Epidermal melanocyte (primary cell): ENCODE measurements around the gene DNHD1.
A peak's percentile ranks its signal among the peaks of the same experiment; 100 is the strongest.

Source experiments
- DNase-seq: peaks from one replicate; pipeline ENCODE4 v3.0.0; 2011; ENCODE audit warnings: low spot score; ENCODE audit not compliant: insufficient read length

Gene DNHD1

GRCh38 chr11:6611092-6611962 is 114.2 kb downstream of the DNHD1 start:
- DNase-seq = no peak

- no peak for DNase-seq
Measured at GRCh38 chr11:6611963-6612212, 114.8 kb downstream of the DNHD1 start.

- DNase-seq = peak; percentile 76
Measured at GRCh38 chr11:6612213-6613041, 115.3 kb downstream of the DNHD1 start, which contains the start of gene TAF10. Gene TAF10 (minus strand): TSS chr11:6612216. CDS start chr11:6612189, 27 bp downstream.

- no peak for DNase-seq
Measured at GRCh38 chr11:6613496-6613895, 116.4 kb downstream of the DNHD1 start.

- no peak for DNase-seq
Measured at GRCh38 chr11:6614446-6614845, 117.4 kb downstream of the DNHD1 start.

GRCh38 chr11:6615046-6615445 is 118.0 kb downstream of the DNHD1 start:
- no peak for DNase-seq

GRCh38 chr11:6615882-6616585 is 119.0 kb downstream of the DNHD1 start:
- no peak for DNase-seq

- DNase-seq = no peak
Measured at GRCh38 chr11:6616596-6617250, 119.6 kb downstream of the DNHD1 start.

GRCh38 chr11:6617315-6617781 is 120.3 kb downstream of the DNHD1 start:
- DNase-seq = no peak

- DNase-seq = no peak
Measured at GRCh38 chr11:6618117-6619003, 121.3 kb downstream of the DNHD1 start.

- DNase-seq = peak; percentile 100
Measured at GRCh38 chr11:6619004-6619745, 122.1 kb downstream of the DNHD1 start, which contains the start of gene TPP1. Gene TPP1 (minus strand): TSS chr11:6619422. CDS start chr11:6619400, 22 bp downstream.

- no peak for DNase-seq
Measured at GRCh38 chr11:6620636-6621035, 123.6 kb downstream of the DNHD1 start.
